Measurements from ENCODE around the gene IGFBP2.

DNA sequence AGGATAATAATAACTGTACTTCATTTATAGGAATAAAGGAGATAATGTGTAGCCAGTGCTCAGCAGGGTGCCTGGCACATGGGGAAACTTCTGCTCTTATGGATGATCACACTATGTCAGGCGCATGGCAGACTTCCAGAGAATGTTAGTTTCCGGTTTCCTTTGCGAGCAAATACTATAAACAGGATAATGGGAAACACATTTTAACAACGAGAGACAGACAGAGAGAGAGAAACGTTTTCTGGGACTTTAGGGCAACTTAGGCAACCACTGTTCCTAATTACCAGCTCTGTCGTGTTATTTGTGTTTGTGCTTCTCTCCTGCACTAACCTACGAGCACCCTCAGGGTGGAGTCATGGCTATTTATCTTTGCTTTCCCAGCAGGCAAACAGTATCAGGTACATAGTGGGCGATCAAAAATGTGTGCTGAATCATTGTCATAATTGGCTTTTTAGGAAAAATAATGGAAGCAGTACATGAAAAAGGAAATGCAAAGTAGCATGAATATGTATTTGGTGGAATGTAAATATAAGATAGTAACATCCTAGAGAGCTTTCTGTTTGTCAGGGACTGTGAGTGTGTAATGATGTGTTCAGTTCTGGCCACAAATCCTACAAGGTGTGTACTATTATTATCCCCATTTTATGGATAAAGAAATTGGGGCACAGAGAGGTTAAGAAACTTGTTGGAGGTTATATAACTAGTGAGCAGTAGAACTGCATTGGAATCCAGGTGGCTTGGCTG, 36.8 kb upstream of the IGFBP2 start:
- TF ChIP-seq, protein P1, sequence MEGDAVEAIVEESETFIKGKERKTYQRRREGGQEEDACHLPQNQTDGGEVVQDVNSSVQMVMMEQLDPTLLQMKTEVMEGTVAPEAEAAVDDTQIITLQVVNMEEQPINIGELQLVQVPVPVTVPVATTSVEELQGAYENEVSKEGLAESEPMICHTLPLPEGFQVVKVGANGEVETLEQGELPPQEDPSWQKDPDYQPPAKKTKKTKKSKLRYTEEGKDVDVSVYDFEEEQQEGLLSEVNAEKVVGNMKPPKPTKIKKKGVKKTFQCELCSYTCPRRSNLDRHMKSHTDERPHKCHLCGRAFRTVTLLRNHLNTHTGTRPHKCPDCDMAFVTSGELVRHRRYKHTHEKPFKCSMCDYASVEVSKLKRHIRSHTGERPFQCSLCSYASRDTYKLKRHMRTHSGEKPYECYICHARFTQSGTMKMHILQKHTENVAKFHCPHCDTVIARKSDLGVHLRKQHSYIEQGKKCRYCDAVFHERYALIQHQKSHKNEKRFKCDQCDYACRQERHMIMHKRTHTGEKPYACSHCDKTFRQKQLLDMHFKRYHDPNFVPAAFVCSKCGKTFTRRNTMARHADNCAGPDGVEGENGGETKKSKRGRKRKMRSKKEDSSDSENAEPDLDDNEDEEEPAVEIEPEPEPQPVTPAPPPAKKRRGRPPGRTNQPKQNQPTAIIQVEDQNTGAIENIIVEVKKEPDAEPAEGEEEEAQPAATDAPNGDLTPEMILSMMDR (IDR thresholded peaks at IDR 0.05; ENCODE audit: insufficient read depth, low read length, poor library complexity, severe bottlenecking), result no peak
- no peak for TF ChIP-seq EZH2phosphoT487 (conservative IDR thresholded peaks at IDR 0.05; ENCODE audit: low read length)
